GM12878 (cell line): ENCODE data around the gene IBA57. TPM values are rescaled to one million over a fixed set of nuclear protein-coding genes. Genes with fewer than 3 reads are reported as not detected.

Source experiments
- ATAC-seq: fragments of 200-7000 bp; cut with Tn5 transposase; 3 replicates; pipeline ENCODE4 v1.9.1; 2020; ENCODE audit warnings: mild to moderate bottlenecking, moderate library complexity
- BruUV-seq: library from RNA; stranded (reverse); fragments of 400-500 nt; replicated peaks from 2 replicates; lab custom pipeline; 2021; lab: Mats Ljungman, UMichigan
- CTCF ChIA-PET: fragments of 300-600 bp; sonication (Branson Sonifier 250); formaldehyde crosslinking; extraction: SDS; loops from one replicate; lab custom pipeline; 2021; ENCODE audit warnings: inconsistent platforms; lab: Yijun Ruan, JAX
- POLR2A ChIA-PET: fragments of 350-600 bp; formaldehyde crosslinking; extraction: SDS; loops from one replicate; lab custom pipeline; 2021; ENCODE audit warnings: inconsistent platforms; lab: Charles Lee
- RAD21 ChIA-PET: fragments of 300-600 bp; sonication (Branson Sonifier 250); formaldehyde crosslinking; loops from one replicate; lab custom pipeline; 2023; ENCODE audit warnings: antibody characterized with exemption; ENCODE audit not compliant: unreplicated experiment; lab: Charles Lee
- SMC1A ChIA-PET: fragments of 300-600 bp; sonication (Branson Sonifier 250); formaldehyde crosslinking; loops from one replicate; lab custom pipeline; 2023; ENCODE audit not compliant: unreplicated experiment, uncharacterized antibody; lab: Charles Lee
- DNase-seq: peaks from one replicate; pipeline ENCODE4 v3.0.0-alpha.2; 2011; ENCODE audit warnings: low read depth, low spot score
- FAIRE-seq: peaks from 3 replicates; lab custom pipeline; 2011; peaks lifted over from hg19 to GRCh38; lab: Jason Lieb, UNC
- H2AFZ ChIP-seq: 2 replicates; pipeline ENCODE4 v1.6.0; 2011; ENCODE audit warnings: low read depth, low read length, control low read depth; ENCODE audit not compliant: control insufficient read depth
- H3K27ac ChIP-seq: 2 replicates; pipeline ENCODE4 v1.5.1; 2011; ENCODE audit warnings: control low read depth; ENCODE audit not compliant: control insufficient read depth, insufficient read depth
- H3K27me3 ChIP-seq, 2 experiments: replicated peaks in 1 of 2; 2 replicates each; pipeline versions ENCODE4 v1.6.0 to v1.6.1; 2011; ENCODE audit warnings: low read length in 1 of 2; ENCODE audit not compliant: control insufficient read depth in 2 of 2, insufficient read depth in 2 of 2
- H3K36me3 ChIP-seq, 2 experiments: 2 replicates each; pipeline ENCODE4 v1.5.1; 2011; ENCODE audit warnings: low read length in 1 of 2; ENCODE audit not compliant: control insufficient read depth in 2 of 2, insufficient read depth in 2 of 2
- H3K4me1 ChIP-seq: 2 replicates; pipeline ENCODE4 v1.6.1; 2011; ENCODE audit warnings: mild to moderate bottlenecking, low read length, moderate library complexity, mixed read lengths; ENCODE audit not compliant: control insufficient read depth, insufficient read depth
- H3K4me2 ChIP-seq: 2 replicates; pipeline ENCODE4 v1.6.0; 2011; ENCODE audit warnings: control low read depth; ENCODE audit not compliant: control insufficient read depth, insufficient read depth
- H3K4me3 ChIP-seq: fragments of 200-600 bp; sonication (generic); 2 replicates; pipeline ENCODE4 v1.5.1; 2016
- H3K79me2 ChIP-seq: 2 replicates; pipeline ENCODE4 v1.6.0; 2011; ENCODE audit warnings: low read length; ENCODE audit not compliant: control insufficient read depth, insufficient read depth
- H3K9ac ChIP-seq: 2 replicates; pipeline ENCODE4 v1.8.0; 2011; ENCODE audit warnings: low read length, control low read depth, mixed read lengths; ENCODE audit not compliant: control insufficient read depth, insufficient read depth
- H3K9me3 ChIP-seq: replicated peaks from 3 replicates; pipeline ENCODE4 v1.5.1; 2011; ENCODE audit warnings: mild to moderate bottlenecking, low read length; ENCODE audit not compliant: control insufficient read depth, insufficient read depth
- H4K20me1 ChIP-seq: 2 replicates; pipeline ENCODE4 v1.6.0; 2011; ENCODE audit not compliant: control insufficient read depth, insufficient read depth
- ETV6 ChIP-seq, 2 experiments: fragments of 450-650 bp in 1 of 2; IDR thresholded peaks in 1 of 2; conservative IDR thresholded peaks in 1 of 2; 2 replicates each; pipeline ENCODE4 v1.6.1; 2014; ENCODE audit warnings: antibody characterized with exemption in 1 of 2, borderline replicate concordance in 1 of 2, low read depth in 1 of 2, mild to moderate bottlenecking in 1 of 2, moderate library complexity in 1 of 2
- EZH2 ChIP-seq: IDR thresholded peaks from 2 replicates; pipeline ENCODE4 v1.6.1; 2012; ENCODE audit warnings: low read depth, mild to moderate bottlenecking, control low read depth, inconsistent platforms, low read length, borderline replicate concordance; ENCODE audit not compliant: control insufficient read depth
- FOXM1 ChIP-seq: IDR thresholded peaks from 2 replicates; pipeline ENCODE4 v1.6.1; 2012; ENCODE audit warnings: low read depth, mild to moderate bottlenecking, inconsistent platforms, low read length, moderate library complexity
- GATAD2B ChIP-seq: fragments of 450-650 bp; conservative IDR thresholded peaks from 2 replicates; pipeline ENCODE4 v1.6.1; 2017; ENCODE audit warnings: low read depth, mild to moderate bottlenecking, moderate library complexity
- NR2C2 ChIP-seq: IDR thresholded peaks from 2 replicates; pipeline ENCODE4 v1.6.1; 2011; ENCODE audit warnings: borderline replicate concordance, low read depth; ENCODE audit not compliant: control insufficient read depth, insufficient read length
- PML ChIP-seq: IDR thresholded peaks from 2 replicates; pipeline ENCODE4 v1.6.1; 2012; ENCODE audit warnings: low read length, inconsistent platforms
- RB1 ChIP-seq: fragments of 450-650 bp; formaldehyde crosslinking; IDR thresholded peaks from 2 replicates; pipeline ENCODE4 v1.6.1; 2017; ENCODE audit warnings: mild to moderate bottlenecking, borderline replicate concordance
- RELA ChIP-seq: fragments of 450-650 bp; IDR thresholded peaks from 2 replicates; pipeline ENCODE4 v1.8.0; 2014; ENCODE audit warnings: borderline replicate concordance; ENCODE audit not compliant: partially characterized antibody
- SREBF2 ChIP-seq: IDR thresholded peaks from 2 replicates; pipeline ENCODE4 v1.6.1; 2012; ENCODE audit warnings: mild to moderate bottlenecking, low read length
- TARDBP ChIP-seq: IDR thresholded peaks from 2 replicates; pipeline ENCODE4 v1.6.1; 2016; ENCODE audit warnings: borderline replicate concordance
- TCF12 ChIP-seq: IDR thresholded peaks from 2 replicates; pipeline ENCODE4 v1.6.1; 2011; ENCODE audit warnings: low read depth, mild to moderate bottlenecking, low read length
- YY1 ChIP-seq: IDR thresholded peaks from 2 replicates; pipeline ENCODE4 v1.6.1; 2011; ENCODE audit warnings: low read depth, mild to moderate bottlenecking, low read length
- ZNF622 ChIP-seq: fragments of 450-650 bp; IDR thresholded peaks from 2 replicates; pipeline ENCODE4 v1.6.1; 2017; ENCODE audit warnings: mild to moderate bottlenecking, inconsistent platforms
- WGBS: methylation state at CpG from one replicate; pipeline ENCODE4 v1.1.6; 2016; ENCODE audit warnings: low lambda C conversion rate; ENCODE audit not compliant: insufficient replicate concordance, insufficient coverage; ENCODE audit errors: missing lambda C conversion rate; 5-methylcytosine and 5-hydroxymethylcytosine counted together
- in situ Hi-C: fragments of 300-500 bp; cut with MboI; formaldehyde crosslinking; loops from 9 replicates; pipeline ENCODE4 v1.14.3; 2018; ENCODE audit warnings: mixed read lengths
- intact Hi-C: fragments of 100-400 bp; cut with micrococcal nuclease; formaldehyde crosslinking; loops from one replicate; pipeline ENCODE4 v1.14.2; 2022; ENCODE audit not compliant: unreplicated experiment
- polyA plus RNA-seq, 11 experiments: library from polyadenylated mRNA; depleted of rRNA in 4 of 11; unstranded in 6 of 11; stranded (reverse) in 5 of 11; fragments of >200 nt; fragmentation: Nextera tagmentation in 4 of 11; fragmentation: Illumina TruSeq in 1 of 11; extraction: Ambion mirVana in 4 of 11; extraction: Trizol in 1 of 11; gene quantifications; 1 replicate in 1 of 11; 2 replicates in 10 of 11; pipeline versions ENCODE4 v1.2.1 to v1.2.3, GENCODE V29; 2011 to 2016; ENCODE audit warnings: inconsistent platforms in 2 of 11, missing spikeins in 2 of 11, low read depth in 1 of 11
- total RNA-seq, 4 experiments: library from RNA; depleted of rRNA in 3 of 4; stranded (reverse); fragments of >200 nt in 3 of 4; fragmentation: Illumina TruSeq in 1 of 4; extraction: Trizol in 1 of 4; gene quantifications; 2 replicates each; pipeline versions ENCODE4 v1.2.1 to v1.2.3, GENCODE V29; 2013 to 2021
- TF ChIP-seq, protein P1 (sequence below): IDR thresholded peaks from 2 replicates; pipeline ENCODE4 v1.6.1; 2012; ENCODE audit warnings: low read depth, low read length, improper control_type of control experiment
- TF ChIP-seq, protein P2 (sequence below): fragments of 450-650 bp; formaldehyde crosslinking; IDR thresholded peaks from 2 replicates; pipeline ENCODE4 v1.4.0; 2020; ENCODE audit warnings: mild to moderate bottlenecking, moderate library complexity

The IBA57 gene
- total and polyA plus RNA-seq, 10 of the 15 experiments (the other 5 are each of a cell fraction or from before 2014, with no cell fraction given), result 0.51 to 8.6 (median 3.7) TPM

DNA sequence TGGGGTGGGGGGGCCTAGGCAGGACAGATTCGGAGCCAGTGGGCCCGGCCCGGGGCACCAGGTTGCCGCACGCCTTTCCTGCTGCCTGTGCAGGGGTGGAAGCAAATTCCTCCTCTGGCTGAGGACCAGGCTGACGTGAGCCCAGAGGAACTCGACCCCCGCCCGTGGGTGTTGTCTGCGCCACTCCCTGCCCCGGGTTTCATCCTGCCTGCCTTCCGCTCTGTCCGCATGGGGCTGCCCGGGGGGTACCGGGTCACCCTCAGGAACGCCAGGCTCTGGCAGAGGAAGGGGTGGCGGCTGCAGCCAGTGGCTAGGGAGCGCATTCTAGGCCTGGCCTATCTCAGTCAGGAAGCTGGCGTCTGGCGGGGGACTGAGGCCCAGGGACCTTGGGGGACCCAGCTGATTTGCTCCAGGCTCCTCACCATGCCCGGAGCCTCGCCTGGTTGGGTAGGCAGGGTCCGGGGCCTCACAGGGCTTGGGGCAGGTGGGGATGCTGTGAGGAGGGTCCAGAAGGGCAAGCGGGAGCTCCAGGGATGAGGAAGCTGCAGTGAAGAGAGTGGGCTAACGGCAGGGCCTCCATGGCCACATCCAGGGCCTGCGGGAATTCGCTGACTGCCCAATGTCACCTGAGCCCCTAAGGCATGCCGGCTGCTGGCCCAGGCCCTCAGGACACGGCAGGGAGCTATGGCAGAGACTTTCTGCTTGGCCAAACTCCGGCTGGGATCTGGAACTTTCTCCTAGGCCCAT, 2.4 kb upstream of the IBA57 start:
- FAIRE-seq (no peak), ATAC-seq (no peak), DNase-seq (no peak)
- TF ChIP-seq, protein P1, sequence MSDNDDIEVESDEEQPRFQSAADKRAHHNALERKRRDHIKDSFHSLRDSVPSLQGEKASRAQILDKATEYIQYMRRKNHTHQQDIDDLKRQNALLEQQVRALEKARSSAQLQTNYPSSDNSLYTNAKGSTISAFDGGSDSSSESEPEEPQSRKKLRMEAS, result no peak
- TF ChIP-seq TCF12 (no peak), YY1 (no peak), NR2C2 (no peak), EZH2 (no peak), FOXM1 (no peak), ETV6 (conservative IDR thresholded peaks at IDR 0.05 in 1 of 2, IDR thresholded peaks at IDR 0.05 in 1 of 2; ENCODE audit: borderline replicate concordance in 1 of 2, low read depth in 1 of 2) (no peak), TARDBP (no peak), ZNF622 (no peak), RB1 (no peak), GATAD2B (no peak), SREBF2 (no peak), RELA (no peak), PML (no peak)
- TF ChIP-seq, protein P2, sequence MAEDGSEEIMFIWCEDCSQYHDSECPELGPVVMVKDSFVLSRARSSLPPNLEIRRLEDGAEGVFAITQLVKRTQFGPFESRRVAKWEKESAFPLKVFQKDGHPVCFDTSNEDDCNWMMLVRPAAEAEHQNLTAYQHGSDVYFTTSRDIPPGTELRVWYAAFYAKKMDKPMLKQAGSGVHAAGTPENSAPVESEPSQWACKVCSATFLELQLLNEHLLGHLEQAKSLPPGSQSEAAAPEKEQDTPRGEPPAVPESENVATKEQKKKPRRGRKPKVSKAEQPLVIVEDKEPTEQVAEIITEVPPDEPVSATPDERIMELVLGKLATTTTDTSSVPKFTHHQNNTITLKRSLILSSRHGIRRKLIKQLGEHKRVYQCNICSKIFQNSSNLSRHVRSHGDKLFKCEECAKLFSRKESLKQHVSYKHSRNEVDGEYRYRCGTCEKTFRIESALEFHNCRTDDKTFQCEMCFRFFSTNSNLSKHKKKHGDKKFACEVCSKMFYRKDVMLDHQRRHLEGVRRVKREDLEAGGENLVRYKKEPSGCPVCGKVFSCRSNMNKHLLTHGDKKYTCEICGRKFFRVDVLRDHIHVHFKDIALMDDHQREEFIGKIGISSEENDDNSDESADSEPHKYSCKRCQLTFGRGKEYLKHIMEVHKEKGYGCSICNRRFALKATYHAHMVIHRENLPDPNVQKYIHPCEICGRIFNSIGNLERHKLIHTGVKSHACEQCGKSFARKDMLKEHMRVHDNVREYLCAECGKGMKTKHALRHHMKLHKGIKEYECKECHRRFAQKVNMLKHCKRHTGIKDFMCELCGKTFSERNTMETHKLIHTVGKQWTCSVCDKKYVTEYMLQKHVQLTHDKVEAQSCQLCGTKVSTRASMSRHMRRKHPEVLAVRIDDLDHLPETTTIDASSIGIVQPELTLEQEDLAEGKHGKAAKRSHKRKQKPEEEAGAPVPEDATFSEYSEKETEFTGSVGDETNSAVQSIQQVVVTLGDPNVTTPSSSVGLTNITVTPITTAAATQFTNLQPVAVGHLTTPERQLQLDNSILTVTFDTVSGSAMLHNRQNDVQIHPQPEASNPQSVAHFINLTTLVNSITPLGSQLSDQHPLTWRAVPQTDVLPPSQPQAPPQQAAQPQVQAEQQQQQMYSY, result no peak
- no peaks in the 10 kb centered on the region for H3K27me3 ChIP-seq
- no peaks in the 10 kb centered on the region for H3K9me3 ChIP-seq
- H3K4me3 ChIP-seq, result no peak overlapping the region
- H3K4me2 ChIP-seq, result no peak overlapping the region
- BruUV-seq, result no TSS peak
- intact Hi-C loops, result no loop called here
- in situ Hi-C loops, result no loop called here
- CTCF ChIA-PET, result no interaction called here
- SMC1A ChIA-PET, result no interaction called here
- peaks cover 4% of the 10 kb centered on the region for H3K79me2 ChIP-seq
- H4K20me1 ChIP-seq, result no peaks in the 10 kb centered on the region; the same call in 1 of the 2 replicates
- RAD21 ChIA-PET, result no interaction called here
- no peak overlapping the region for H2AFZ ChIP-seq
- POLR2A ChIA-PET, result no interaction called here
- H3K9ac ChIP-seq, result no peak overlapping the region
- H3K27ac ChIP-seq, result no peak overlapping the region
- 64% methylated on average over 29 of the region's 30 CpGs for WGBS
- peaks cover 7% of the 10 kb centered on the region for H3K4me1 ChIP-seq
- no peaks in the 10 kb centered on the region for H3K36me3 ChIP-seq
